ENCODE results near the gene TNNC1.

Gene TNNC1

GRCh38 chr3:52453496-52454249, at the start of gene TNNC1:
Gene TNNC1 (minus strand): TSS chr3:52454041. CDS start chr3:52454015, 26 bp downstream.
- no peak for DNase-seq (ENCODE audit: low spot score)

- DNase-seq (ENCODE audit: low spot score), result no peak
Measured at GRCh38 chr3:52502808-52503350, 49.0 kb upstream of the TNNC1 start.

GRCh38 chr3:52502001-52502400, 48.2 kb upstream of the TNNC1 start:
- DNase-seq (ENCODE audit: low spot score), result no peak

GRCh38 chr3:52501046-52501445, 47.2 kb upstream of the TNNC1 start:
- no peak for DNase-seq (ENCODE audit: low spot score)

GRCh38 chr3:52498137-52499054, 44.6 kb upstream of the TNNC1 start:
- DNase-seq (ENCODE audit: low spot score), result peak; percentile 44

GRCh38 chr3:52495777-52496602, 42.1 kb upstream of the TNNC1 start:
- DNase-seq (ENCODE audit: low spot score), result no peak

- no peak for DNase-seq (ENCODE audit: low spot score)
Measured at GRCh38 chr3:52494886-52495495, 41.1 kb upstream of the TNNC1 start, which contains the start of gene STAB1. Gene STAB1 (plus strand): TSS chr3:52495338. CDS start chr3:52495414, 76 bp downstream.

GRCh38 chr3:52494445-52494844, 40.6 kb upstream of the TNNC1 start:
- no peak for DNase-seq (ENCODE audit: low spot score)

GRCh38 chr3:52493232-52494017, 39.6 kb upstream of the TNNC1 start:
- DNase-seq (ENCODE audit: low spot score), result no peak

GRCh38 chr3:52492059-52492458, 38.2 kb upstream of the TNNC1 start:
- no peak for DNase-seq (ENCODE audit: low spot score)

GRCh38 chr3:52490939-52491526, 37.2 kb upstream of the TNNC1 start:
- DNase-seq (ENCODE audit: low spot score), result no peak

GRCh38 chr3:52490035-52490938, 36.4 kb upstream of the TNNC1 start:
- no peak for DNase-seq (ENCODE audit: low spot score)

GRCh38 chr3:52489453-52489852, 35.6 kb upstream of the TNNC1 start:
- DNase-seq (ENCODE audit: low spot score), result no peak

- no peak for DNase-seq (ENCODE audit: low spot score)
Measured at GRCh38 chr3:52488746-52489145, 34.9 kb upstream of the TNNC1 start.

- DNase-seq (ENCODE audit: low spot score), result no peak
Measured at GRCh38 chr3:52487788-52488691, 34.2 kb upstream of the TNNC1 start.

GRCh38 chr3:52487050-52487787, 33.4 kb upstream of the TNNC1 start:
- no peak for DNase-seq (ENCODE audit: low spot score)

Measured in putamen (tissue), 1 donor.